Heart right ventricle (tissue), 16 donors: Measurements from ENCODE around the gene PADI1. TPM values are rescaled to one million over a fixed set of nuclear protein-coding genes. Genes with fewer than 3 reads are reported as not detected.

Experiments
- ATAC-seq, 8 donors: fragments of 200-7000 bp; cut with Tn5 transposase; one replicate each; pipeline ENCODE4 v1.9.1; 2020; ENCODE audit warnings: mild to moderate bottlenecking in 8 of 8, moderate library complexity in 8 of 8, moderate number of reproducible peaks in 1 of 8
- DNase-seq, 2 donors: peaks; one replicate each; pipeline ENCODE4 v3.0.0-alpha.2; 2020
- H3K27ac ChIP-seq, 10 donors: fragments of 200-600 bp; sonication (generic) in 2 of 10; one replicate each; pipeline versions ENCODE4 v1.5.0 to v1.8.0; 2020 to 2022; ENCODE audit warnings: mild to moderate bottlenecking in 3 of 10
- H3K27me3 ChIP-seq, 7 donors: fragments of 200-600 bp; one replicate each; pipeline ENCODE4 v1.8.0; 2021 to 2022; ENCODE audit warnings: mild to moderate bottlenecking in 2 of 7
- H3K36me3 ChIP-seq, 9 donors: fragments of 200-600 bp; sonication (generic) in 1 of 9; one replicate each; pipeline versions ENCODE4 v1.5.0 to v1.8.0; 2020 to 2022; ENCODE audit warnings: mild to moderate bottlenecking in 2 of 9
- H3K4me1 ChIP-seq, 9 donors: fragments of 200-600 bp; sonication (generic) in 1 of 9; one replicate each; pipeline versions ENCODE4 v1.5.0 to v1.8.0; 2020 to 2022; ENCODE audit warnings: mild to moderate bottlenecking in 4 of 9
- H3K4me3 ChIP-seq, 10 donors: fragments of 200-600 bp; sonication (generic) in 2 of 10; one replicate each; pipeline versions ENCODE4 v1.5.0 to v1.8.0; 2020 to 2022; ENCODE audit warnings: mild to moderate bottlenecking in 7 of 10, moderate library complexity in 2 of 10
- H3K9me3 ChIP-seq, 11 donors: fragments of 200-600 bp in 10 of 11; sonication (generic) in 2 of 11; one replicate each; pipeline versions ENCODE4 v1.5.0 to v1.8.0; 2013 to 2022; ENCODE audit warnings: mild to moderate bottlenecking in 2 of 11, control low read depth in 1 of 11, moderate library complexity in 1 of 11
- CTCF ChIP-seq, 9 donors: fragments of 200-600 bp; sonication (generic) in 2 of 9; IDR thresholded peaks; one replicate each; pipeline versions ENCODE4 v1.5.0 to v1.8.0; 2021 to 2022; ENCODE audit warnings: antibody characterized with exemption in 9 of 9, mild to moderate bottlenecking in 5 of 9, moderate library complexity in 1 of 9
- WGBS, 2 donors: extraction: QIAGEN DNeasy Blood & Tissue Kit; methylation state at CpG; one replicate each; pipeline ENCODE4 v1.1.7; 2013; ENCODE audit warnings: inconsistent platforms in 1 of 2; 5-methylcytosine and 5-hydroxymethylcytosine counted together
- intact Hi-C, 10 donors: fragments of 100-400 bp; cut with DNase I; formaldehyde crosslinking; loops; one replicate each; pipeline versions ENCODE4 v1.11.1 to v1.14.2; 2022
- polyA plus RNA-seq, 2 donors: library from polyadenylated mRNA; stranded (reverse); fragments of 200-250 nt; gene quantifications; one replicate each; pipeline ENCODE4 v1.2.3, GENCODE V29; 2013
- total RNA-seq, 10 donors: library from RNA; stranded (reverse); fragmentation: NEBNext Ultra II Directional in 3 of 10; extraction: Animal tissue kit (Norgen Biotek cat#: 25700) in 3 of 10; gene quantifications; one replicate each; pipeline versions ENCODE4 v1.2.1 to v1.2.4, GENCODE V29; 2021 to 2023
- donor health status: Arrhythmogenic right ventricular cardiomyopathy.
- donor health status: ischemic (EF 13 %, LVEDD 7.1; RV severe dilation, severe dysfunction).
- donor health status: healthy with polysubstance abuse.
- donor health status: DM: no; HTN: yes; CAD: no.
- donor health status: DM: no; HTN: no; CAD: no.
- donor health status: ischemic (EF 25% LVEDD 6.9; RV normal size, moderate dysfunction).
- donor health status: ischemic (EF 25% LVEDD 5.7; RV mildly dilated, moderate dysfunction).
- donor health status: healthy.
- donor health status: DM: yes; HTN: yes; CAD: no.
- donor health status: Ischemic cardiomyopathy.
- donor health status: ischemic (EF 35%, LVEDD 5.7; RV mildly dilated, moderate dysfunction).
- donor health status: nonischemic (EF 11% LVEDD 7.7; RV severe dilation, severe dysfunction).
- donor health status: DM: yes; HTN: yes; CAD: no.
- donor health status: PGD.
- donor health status: ischemic (EF 29% LVEDD 5.4; RV normal size, mild dysfunction).
- donor health status: nonischemic (EF 23%, LVEDD 6.1; RV moderate dilation, normal function).

Gene PADI1
- total and polyA plus RNA-seq, 12 donors, result 0.01 TPM; not detected in 11

GRCh38 chr1:17263936-17264335 is 59.0 kb downstream of the PADI1 start:
- peaks cover 0 to 27% (median 15%) of the 10 kb centered on the region in 7 donors for H3K27me3 ChIP-seq
- H3K36me3 ChIP-seq, result no peaks in the 10 kb centered on the region
- ATAC-seq, result no peak
- intact Hi-C loops, result no loop called here
- no peak overlapping the region for H3K27ac ChIP-seq
- no peaks in the 10 kb centered on the region for H3K4me1 ChIP-seq
- no peak for TF ChIP-seq CTCF (IDR thresholded peaks at IDR 0.05)
- no peak for DNase-seq
- H3K4me3 ChIP-seq, result no peak overlapping the region
- H3K9me3 ChIP-seq, result peaks cover 0 to 13% (median 0%) of the 10 kb centered on the region in 11 donors

GRCh38 chr1:17264470-17264869 is 59.5 kb downstream of the PADI1 start:
- no peak overlapping the region for H3K27ac ChIP-seq
- no peak overlapping the region for H3K4me3 ChIP-seq
- peaks cover 0 to 13% (median 0%) of the 10 kb centered on the region in 11 donors for H3K9me3 ChIP-seq
- ATAC-seq (no peak), DNase-seq (no peak)
- H3K36me3 ChIP-seq, result no peaks in the 10 kb centered on the region
- no peak for TF ChIP-seq CTCF (IDR thresholded peaks at IDR 0.05)
- intact Hi-C loops, result no loop called here
- peaks cover 0 to 21% (median 13%) of the 10 kb centered on the region in 7 donors for H3K27me3 ChIP-seq
- WGBS, 2 donors, result 76 to 93% methylated on average over 5 of the region's 5 CpGs
- H3K4me1 ChIP-seq, result no peaks in the 10 kb centered on the region

- Histone ChIP-seq H3K36me3 (no peaks in the 10 kb centered on the region), H3K27me3 (peaks cover 0 to 18% (median 6%) of the 10 kb centered on the region in 7 donors), H3K4me1 (no peaks in the 10 kb centered on the region), H3K27ac (no peak overlapping the region), H3K9me3 (peaks cover 0 to 13% (median 0%) of the 10 kb centered on the region in 11 donors), H3K4me3 (no peak overlapping the region)
- WGBS, 2 donors, result 67 to 71% methylated on average over 2 of the region's 2 CpGs
- intact Hi-C loops, result no loop called here
- DNase-seq, result no peak
- no peak for TF ChIP-seq CTCF (IDR thresholded peaks at IDR 0.05)
- no peak for ATAC-seq
These were observed 60.2 kb downstream of the PADI1 start for GRCh38 chr1:17265162-17265561.

GRCh38 chr1:17265950-17266349 is 61.0 kb downstream of the PADI1 start:
- DNase-seq, result no peak
- Histone ChIP-seq H3K9me3 (peaks cover 0 to 13% (median 0%) of the 10 kb centered on the region in 11 donors), H3K4me3 (no peak overlapping the region), H3K27me3 (peaks cover 0 to 10% (median 2%) of the 10 kb centered on the region in 7 donors), H3K36me3 (no peaks in the 10 kb centered on the region), H3K27ac (no peak overlapping the region), H3K4me1 (no peaks in the 10 kb centered on the region)
- WGBS, 2 donors, result 78 to 84% methylated on average over 4 of the region's 4 CpGs
- ATAC-seq, result no peak
- no peak for TF ChIP-seq CTCF (IDR thresholded peaks at IDR 0.05)
- intact Hi-C loops, result no loop called here
